Activated CD4-positive, alpha-beta T cell treated with anti-CD3 and anti-CD28 coated beads, Interleukin-2, amount 50 U/mL, for 16 hours (primary cell): ENCODE measurements around the gene NOC2L.

Experiments
- DNase-seq: peaks from one replicate; pipeline ENCODE4 v3.0.0-alpha.2; 2020

The NOC2L gene

GRCh38 chr1:913491-914130, 45.4 kb downstream of the NOC2L start:
- DNase-seq = no peak

- DNase-seq = no peak
Measured at GRCh38 chr1:912740-913301, 46.2 kb downstream of the NOC2L start.

- DNase-seq = no peak
Measured at GRCh38 chr1:911875-912739, 46.9 kb downstream of the NOC2L start.

GRCh38 chr1:910881-911721, 48.0 kb downstream of the NOC2L start:
- DNase-seq = no peak

GRCh38 chr1:910311-910880, 48.7 kb downstream of the NOC2L start:
- DNase-seq = no peak

GRCh38 chr1:909861-910310, 49.2 kb downstream of the NOC2L start:
- no peak for DNase-seq

GRCh38 chr1:908661-909060, 50.4 kb downstream of the NOC2L start:
- DNase-seq = no peak

- DNase-seq = no peak
Measured at GRCh38 chr1:907611-908451, 51.2 kb downstream of the NOC2L start.

- no peak for DNase-seq
Measured at GRCh38 chr1:906600-907420, 52.2 kb downstream of the NOC2L start.

GRCh38 chr1:905811-906599, 53.1 kb downstream of the NOC2L start:
- no peak for DNase-seq

GRCh38 chr1:905071-905749, 53.8 kb downstream of the NOC2L start:
- no peak for DNase-seq

- DNase-seq = peak; percentile 77
Measured at GRCh38 chr1:904310-904950, 54.6 kb downstream of the NOC2L start.

- DNase-seq = no peak
Measured at GRCh38 chr1:903721-904271, 55.3 kb downstream of the NOC2L start.

GRCh38 chr1:903305-903704, 55.8 kb downstream of the NOC2L start:
- no peak for DNase-seq

- DNase-seq = no peak
Measured at GRCh38 chr1:902802-903201, 56.3 kb downstream of the NOC2L start.

- no peak for DNase-seq
Measured at GRCh38 chr1:901108-901859, 57.8 kb downstream of the NOC2L start.

- DNase-seq = no peak
Measured at GRCh38 chr1:899636-900317, 59.3 kb downstream of the NOC2L start.
